ENCODE data around the gene C2CD4B. TPM values are rescaled to one million over a fixed set of nuclear protein-coding genes. Genes with fewer than 3 reads are reported as not detected.

Gene C2CD4B
- total RNA-seq, 2 donors from 2014 or later: 1.1 to 2.0 TPM

- DNase-seq (ENCODE audit: low spot score): no peak
- intact Hi-C loops (cut with DNase I): no loop called here
These were observed 40.7 kb downstream of the C2CD4B start for GRCh38 chr15:62124176-62124972.

- no peak for DNase-seq (ENCODE audit: low spot score)
- intact Hi-C loops (cut with DNase I): no loop called here
These were observed 42.8 kb downstream of the C2CD4B start for GRCh38 chr15:62122249-62122648.

GRCh38 chr15:62121273-62122015, 43.6 kb downstream of the C2CD4B start:
- intact Hi-C loops (cut with DNase I): no loop called here
- DNase-seq (ENCODE audit: low spot score): no peak

- no peak for DNase-seq (ENCODE audit: low spot score)
- intact Hi-C loops (cut with DNase I): no loop called here
These were observed 44.3 kb downstream of the C2CD4B start for GRCh38 chr15:62120776-62121175.

DNA sequence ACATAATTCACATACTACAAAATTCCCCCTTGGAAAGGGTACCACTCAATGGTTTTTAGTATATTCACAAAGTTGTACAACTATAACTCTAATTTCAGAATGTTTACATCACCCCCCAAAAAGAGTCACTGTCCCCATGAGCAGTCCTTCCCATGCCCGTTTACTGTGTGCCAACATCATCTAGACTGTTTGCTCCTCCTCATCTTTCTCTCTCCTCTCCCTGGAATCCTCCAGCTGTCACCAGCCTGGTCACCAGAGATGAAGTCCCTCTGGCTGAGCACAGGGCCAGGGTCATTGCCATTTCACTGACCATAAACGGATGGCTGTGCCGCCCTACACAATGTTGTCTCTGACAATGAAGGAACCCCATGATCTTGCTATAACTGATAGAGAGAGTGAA, 45.2 kb downstream of the C2CD4B start:
- intact Hi-C loops (cut with DNase I): no loop called here

GRCh38 chr15:62119227-62119864, 45.7 kb downstream of the C2CD4B start:
- DNase-seq (ENCODE audit: low spot score): no peak
- intact Hi-C loops (cut with DNase I): no loop called here

More for the DNA sequence above, 45.2 kb downstream of the C2CD4B start:
- no peak for DNase-seq (ENCODE audit: low spot score)

GRCh38 chr15:62118520-62119226, 46.4 kb downstream of the C2CD4B start:
- intact Hi-C loops (cut with DNase I): no loop called here
- no peak for DNase-seq (ENCODE audit: low spot score)

DNA sequence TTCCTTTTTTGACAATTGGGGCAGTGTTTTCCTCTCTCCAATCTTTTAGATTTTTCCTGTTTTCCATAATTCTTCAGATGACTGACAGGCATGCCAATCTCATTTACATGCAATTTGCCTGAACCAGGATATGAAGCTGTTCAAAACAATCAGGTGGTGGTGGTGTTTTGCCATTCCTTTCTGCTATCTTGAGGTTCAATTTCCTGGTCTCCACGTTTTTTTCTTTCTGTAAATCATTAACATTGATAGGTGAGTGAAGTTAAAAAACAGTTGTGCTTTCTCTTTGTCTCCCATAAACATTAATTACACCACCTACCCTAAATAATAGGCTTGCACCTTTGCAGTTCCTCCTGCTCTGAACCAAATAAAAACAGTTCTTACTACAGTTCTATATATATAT, 49.2 kb downstream of the C2CD4B start:
- intact Hi-C loops (cut with DNase I): no loop called here
- DNase-seq (ENCODE audit: low spot score): no peak

Other genes starting within 250 kb of the C2CD4B start
- 10 to 100 TPM; 89.2 to 93.0 TPM for gene VPS13C, start 104.8 kb downstream of the C2CD4B start, total RNA-seq
- gene C2CD4A, start 98.3 kb downstream of the C2CD4B start, total RNA-seq: not detected
- gene TLN2, start 225.3 kb upstream of the C2CD4B start, total RNA-seq: 10 to 100 TPM; 20.2 to 20.8 TPM

All from posterior vena cava (tissue), 2 donors.